NCI-H510A (cell line): ENCODE data around the gene VSTM2B.
"Not testable (repeated sequence)": the region's sequence is repeated elsewhere in the genome, so short reads cannot be mapped to it uniquely, and the experiment has no call there.

Experiments
- DNase-seq: peaks from one replicate; lab custom pipeline; 2025; lab: John Stamatoyannopoulos, UW

VSTM2B gene

GRCh38 chr19:29546583-29547190 is 20.9 kb downstream of the VSTM2B start:
- no peak for DNase-seq

GRCh38 chr19:29547361-29547960 is 21.7 kb downstream of the VSTM2B start:
- DNase-seq = no peak

DNA sequence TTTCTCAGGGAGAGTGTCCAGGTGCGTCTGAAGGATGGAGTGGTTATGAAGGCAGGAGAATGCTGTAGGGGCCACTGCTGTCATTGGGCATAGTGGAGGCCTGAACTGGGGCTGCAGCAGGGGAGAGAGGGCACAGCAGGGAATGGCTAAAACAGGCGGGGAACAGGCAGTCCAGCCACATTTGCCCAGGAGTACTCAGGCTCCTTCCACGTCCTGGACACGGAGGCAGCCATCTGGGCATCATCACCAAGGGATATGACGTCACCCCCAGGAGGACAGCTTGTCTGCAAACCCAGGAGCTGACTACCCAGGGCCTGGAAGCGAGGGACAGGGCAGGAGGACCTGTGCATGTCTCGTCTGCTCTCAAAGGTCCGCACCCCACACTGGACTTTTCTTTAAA is 22.2 kb downstream of the VSTM2B start:
- no peak for DNase-seq

GRCh38 chr19:29548483-29549085 is 22.8 kb downstream of the VSTM2B start:
- no peak for DNase-seq

DNA sequence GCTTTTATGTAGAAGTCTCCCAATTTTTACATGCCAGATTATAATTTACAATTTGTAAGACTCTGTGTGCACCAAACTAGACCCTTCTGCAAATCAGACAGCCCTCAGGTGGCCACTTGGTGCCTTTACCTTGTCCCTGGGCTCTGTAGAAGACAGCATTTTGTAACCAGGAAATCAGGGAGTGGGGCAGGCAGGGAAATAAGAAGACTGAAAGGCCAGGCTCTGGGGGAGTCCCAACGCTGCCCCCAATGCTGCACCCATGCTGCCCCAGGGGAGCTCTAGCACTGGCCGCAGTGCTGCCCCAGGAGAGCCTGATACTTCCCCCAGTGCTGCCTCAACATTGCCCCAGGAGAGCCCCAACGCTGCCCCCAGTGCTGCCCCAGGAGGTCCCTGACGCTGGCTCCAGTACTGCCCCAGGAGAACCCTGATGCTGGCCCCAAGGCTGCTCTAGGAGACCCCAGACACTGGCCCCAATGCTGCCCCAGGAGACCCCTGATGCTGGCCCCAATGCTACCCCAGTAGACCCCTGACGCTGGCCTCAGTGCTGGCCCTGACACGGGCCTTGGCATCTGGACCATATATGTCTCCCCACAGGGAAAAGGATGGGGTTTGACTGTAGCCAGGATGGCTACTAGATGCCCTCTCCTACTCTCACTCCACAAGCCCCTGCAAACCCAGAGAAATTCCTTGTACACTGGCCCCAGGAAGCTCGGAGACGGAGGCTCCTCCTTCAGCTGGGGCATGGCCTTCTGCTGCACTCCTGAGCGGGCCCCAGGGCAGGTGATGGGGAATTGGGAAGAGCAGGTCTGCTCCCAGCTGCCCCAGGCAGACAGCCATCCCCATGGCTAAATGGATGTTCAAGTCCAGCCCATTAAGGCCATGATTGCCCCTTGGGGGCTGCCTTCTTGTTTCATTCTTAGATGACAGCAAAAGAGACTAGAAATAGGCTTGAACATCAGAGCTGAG is 23.6 kb downstream of the VSTM2B start:
- no peak for DNase-seq

- DNase-seq = no peak
Measured at GRCh38 chr19:29550896-29551295, 25.1 kb downstream of the VSTM2B start.

DNA sequence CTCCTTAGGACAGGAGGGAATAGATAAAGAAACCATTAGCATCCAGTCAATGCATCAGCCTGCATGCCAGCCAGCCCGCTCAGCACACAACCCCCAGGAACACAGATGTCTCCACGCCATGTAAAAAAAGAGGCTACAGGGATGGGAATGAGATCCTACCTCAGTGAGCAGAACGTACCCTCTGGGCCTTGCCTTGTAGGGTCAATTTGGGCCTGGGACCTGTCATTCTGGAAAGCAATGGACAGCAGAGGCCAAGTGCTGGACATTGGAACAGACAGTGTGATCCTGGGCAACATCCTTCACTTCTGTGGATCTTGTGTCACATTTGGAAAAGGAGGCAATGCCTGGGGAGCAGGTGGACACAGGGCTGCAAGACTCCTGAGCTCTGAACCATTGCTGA is 26.0 kb downstream of the VSTM2B start:
- DNase-seq = no peak

DNA sequence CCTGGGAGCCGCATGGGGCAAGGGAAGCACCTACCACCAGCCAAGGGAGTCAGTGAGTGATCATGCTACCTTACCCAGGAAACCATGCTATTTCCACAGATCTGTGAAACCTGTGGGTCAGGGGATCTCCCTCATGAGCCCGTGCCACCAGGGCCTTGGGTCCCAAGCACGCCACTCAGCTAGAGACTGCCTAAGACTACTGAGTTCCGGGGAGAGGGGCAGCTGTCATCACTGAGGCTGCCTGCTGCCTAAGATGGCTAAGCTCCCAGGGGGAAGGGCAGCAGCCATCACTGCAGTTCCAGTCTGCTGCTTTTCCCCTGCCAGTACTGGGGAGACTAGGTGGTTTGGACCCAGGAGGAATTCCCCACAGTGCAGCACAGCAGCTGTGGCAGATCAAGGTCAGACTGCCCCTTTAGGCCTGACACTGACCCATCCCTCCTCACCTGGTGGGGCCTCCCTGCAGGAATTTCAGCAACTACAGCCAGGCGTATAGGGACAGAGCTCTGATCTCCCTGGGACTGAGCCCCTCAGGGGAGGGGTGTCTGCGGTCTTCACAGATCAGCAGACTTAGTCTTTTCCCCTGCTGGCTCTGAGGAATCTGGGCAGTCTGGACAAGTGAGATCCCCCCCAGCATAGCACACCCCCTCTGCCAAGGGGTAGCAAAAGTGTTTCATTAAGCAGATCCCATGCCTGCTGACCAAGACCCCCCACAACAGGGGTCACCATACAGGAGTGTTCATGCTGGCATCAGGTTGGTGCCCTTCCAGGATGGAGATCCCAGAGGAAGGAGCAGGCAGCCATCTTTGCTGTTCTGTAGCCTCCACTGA is 26.9 kb downstream of the VSTM2B start:
- DNase-seq = no peak

- DNase-seq = no peak
Measured at GRCh38 chr19:29554149-29554548, 28.4 kb downstream of the VSTM2B start.

DNA sequence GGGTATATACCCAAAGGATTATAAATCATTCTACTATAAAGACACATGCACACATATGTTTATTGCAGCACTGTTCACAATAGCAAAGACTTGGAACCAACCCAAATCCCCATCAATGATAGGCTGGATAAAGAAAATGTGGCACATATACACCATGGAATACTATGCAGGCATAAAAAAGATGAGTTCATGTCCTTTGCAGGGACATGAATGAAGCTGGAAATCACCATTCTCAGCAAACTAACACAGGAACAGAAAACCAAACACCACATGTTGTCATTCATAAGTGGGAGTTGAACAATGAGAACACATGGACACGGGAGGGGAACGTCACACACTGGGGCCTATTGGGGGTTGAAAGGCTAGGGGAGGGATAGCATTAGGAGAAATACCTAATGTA is 33.3 kb downstream of the VSTM2B start:
- DNase-seq = not testable (repeated sequence)

GRCh38 chr19:29559743-29560142 is 33.9 kb downstream of the VSTM2B start:
- DNase-seq = no peak

- no peak for DNase-seq
Measured at GRCh38 chr19:29560313-29561075, 34.7 kb downstream of the VSTM2B start.

DNA sequence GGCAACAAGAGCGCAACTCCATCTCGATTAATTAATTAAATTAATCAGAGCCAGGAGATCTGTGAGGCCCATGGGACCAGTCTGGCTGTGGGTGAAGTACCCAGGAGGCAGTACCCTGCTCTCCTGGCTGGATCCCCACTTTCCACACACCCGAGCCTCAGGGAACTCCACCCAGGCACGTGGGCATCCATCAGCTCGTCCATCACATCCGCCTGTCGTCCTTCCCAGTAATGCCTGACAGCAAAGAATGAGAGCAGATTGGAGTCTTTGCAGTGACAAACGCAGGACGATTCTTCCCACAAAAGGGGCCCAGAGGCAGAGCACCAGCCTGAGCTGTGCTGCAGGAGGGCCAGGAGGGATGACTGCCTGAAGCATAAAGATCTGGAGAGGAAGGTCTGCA is 35.8 kb downstream of the VSTM2B start:
- DNase-seq = no peak

DNA sequence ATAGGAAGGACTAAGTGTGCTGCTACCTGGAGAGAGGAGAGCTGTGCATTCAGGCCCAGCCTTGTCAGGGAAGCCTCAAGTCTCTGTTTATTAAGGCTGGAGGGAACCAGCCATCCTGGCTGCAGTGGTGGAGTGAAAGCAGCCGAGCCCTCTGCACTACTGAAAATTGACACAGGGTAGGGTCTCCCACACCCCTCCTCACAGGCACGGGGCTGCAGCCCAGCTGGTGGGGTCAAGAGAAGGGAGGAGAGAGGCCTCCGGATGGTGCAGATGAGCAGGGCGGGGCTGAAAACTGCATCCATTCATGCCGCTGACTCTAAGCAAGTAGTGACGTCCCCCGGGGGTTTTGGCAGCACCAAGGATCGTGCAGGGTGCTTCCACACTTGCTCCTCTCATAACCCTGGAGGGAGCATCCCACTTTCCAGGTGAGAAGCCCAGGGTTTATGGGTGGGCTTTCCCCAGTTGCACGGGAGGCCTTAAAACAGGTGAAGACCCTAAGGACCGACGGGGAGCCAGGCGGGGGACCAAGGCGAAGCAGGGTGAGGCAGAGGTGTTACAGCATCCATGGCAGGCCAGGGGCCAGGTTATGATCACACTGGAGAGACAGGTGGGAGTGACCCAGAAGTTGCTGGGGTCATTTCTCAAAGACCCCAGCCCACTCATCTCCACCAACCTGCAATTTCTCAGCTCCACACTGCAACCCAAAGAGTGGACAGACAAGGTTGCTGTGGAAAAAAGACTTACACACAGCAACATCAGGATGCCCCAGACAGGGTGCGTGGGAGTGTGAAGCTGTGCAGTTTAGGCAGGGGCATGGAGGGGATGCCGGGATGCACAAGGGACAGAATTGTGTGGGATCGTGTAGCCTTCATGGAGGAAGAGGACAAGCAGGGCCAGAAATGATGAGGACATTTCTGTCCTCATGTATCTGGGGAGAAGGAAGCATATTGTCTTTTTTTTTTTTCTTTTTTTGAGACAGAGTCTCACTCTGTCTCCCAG is 36.8 kb downstream of the VSTM2B start:
- DNase-seq = no peak

DNA sequence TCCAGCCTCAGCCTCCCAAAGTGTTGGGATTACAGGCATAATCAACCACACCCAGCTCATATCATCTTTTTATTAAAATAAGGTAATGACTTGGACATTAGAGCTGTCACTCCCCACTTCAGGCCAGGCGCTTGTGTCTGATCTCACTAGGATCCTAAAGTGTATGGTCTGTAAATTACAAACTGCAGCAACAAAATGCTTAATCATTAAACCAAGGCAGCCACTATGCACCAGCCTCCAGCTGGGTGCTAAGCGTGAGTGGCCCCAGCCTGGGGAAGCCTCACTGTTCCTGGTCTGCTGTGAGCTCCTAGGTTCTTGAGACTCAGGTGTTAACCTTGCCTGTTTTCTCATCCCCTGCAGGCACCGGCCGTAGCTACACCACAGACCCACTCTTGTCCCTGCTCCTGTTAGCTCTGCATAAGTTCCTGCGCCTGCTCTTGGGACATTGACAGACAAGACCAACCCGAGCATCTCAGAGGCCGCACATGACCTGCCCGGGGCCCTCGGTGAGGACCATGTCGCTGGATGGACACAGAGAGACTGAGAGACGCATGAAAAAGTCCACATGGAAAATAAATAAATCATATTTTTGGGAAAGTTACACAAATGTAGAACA is 37.8 kb downstream of the VSTM2B start:
- DNase-seq = no peak

DNA sequence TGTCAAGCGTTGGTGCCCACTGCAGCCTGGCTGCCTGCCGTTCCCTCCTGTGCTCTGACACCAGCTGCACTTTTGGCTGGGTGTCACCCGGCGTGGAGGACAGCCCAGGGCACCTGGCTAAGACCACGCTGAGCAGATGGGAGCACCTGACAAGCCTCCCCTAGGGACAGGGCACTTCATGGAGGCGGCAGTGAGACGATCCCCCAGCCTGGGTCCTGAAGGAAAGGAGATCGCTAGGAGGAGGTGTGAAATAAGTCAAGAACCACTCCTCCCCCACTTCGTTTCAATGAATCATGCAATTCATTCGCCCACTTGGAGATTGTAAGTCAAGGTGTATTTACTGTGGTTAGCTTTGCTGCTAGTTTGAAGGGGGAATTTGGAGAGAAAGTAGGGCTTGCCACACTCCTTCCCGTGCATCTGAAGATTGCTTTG is 38.8 kb downstream of the VSTM2B start:
- DNase-seq = no peak

DNA sequence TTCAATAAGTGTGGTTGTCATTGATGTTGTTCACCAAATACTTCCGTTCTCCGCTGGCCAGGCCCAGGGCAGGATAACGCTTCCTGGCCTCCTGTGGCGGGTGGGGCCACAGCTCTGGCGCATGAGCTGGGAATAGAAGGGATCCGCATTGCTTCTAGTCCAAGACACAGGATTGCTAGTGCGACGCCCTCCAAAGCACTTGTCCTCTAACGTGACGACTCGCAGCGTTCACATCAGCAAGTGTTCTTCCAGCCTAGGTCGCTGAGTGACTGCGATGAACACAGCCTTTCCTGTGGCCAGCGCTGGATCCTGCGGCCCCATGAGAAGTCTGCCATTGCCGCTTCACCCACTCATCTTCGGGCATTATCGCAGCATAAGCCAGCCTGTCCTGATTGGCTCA is 39.4 kb downstream of the VSTM2B start:
- no peak for DNase-seq

DNA sequence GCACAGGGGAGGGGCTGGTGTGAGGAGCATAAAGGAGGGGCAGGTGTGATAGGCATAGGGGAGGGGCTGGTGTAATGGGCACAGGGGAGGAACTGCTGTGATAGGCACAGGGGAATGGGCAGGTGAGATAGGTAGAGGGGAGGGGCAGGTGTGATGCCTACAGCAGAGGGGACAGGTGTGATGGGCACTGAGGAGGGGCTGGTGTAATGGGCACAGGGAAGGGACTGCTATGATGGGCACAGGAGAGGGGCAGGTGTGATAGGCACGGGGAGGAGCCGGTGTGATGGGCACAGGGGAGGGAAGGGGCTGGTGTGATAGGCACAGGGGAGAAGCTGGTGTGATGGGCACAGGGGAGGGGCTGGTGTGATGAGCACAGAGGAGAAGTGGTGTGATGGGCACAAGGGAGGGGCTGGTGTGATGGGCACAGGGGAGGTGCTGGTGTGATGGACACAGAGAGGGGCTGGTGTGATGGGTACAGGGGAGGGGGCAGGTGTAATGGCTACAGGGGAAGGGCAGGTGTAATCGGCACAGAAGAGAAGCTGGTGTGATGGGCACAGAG is 40.8 kb downstream of the VSTM2B start:
- DNase-seq = no peak

GRCh38 chr19:29567366-29567915 is 41.6 kb downstream of the VSTM2B start:
- no peak for DNase-seq
